HL-60 (cell line): ENCODE measurements around the gene ADAM17.

Experiments used
- GABPA ChIP-seq: IDR thresholded peaks from 2 replicates; pipeline ENCODE4 v1.6.1; 2012; ENCODE audit warnings: low read depth
- POLR2AphosphoS5 ChIP-seq: IDR thresholded peaks from 2 replicates; pipeline ENCODE4 v1.6.1; 2012; ENCODE audit warnings: low read depth
- TF ChIP-seq, protein P1 (sequence below): IDR thresholded peaks from one replicate; pipeline ENCODE4 v1.5.1; 2011; ENCODE audit warnings: low read length, control low read depth, inconsistent platforms; ENCODE audit not compliant: insufficient read depth

DNA sequence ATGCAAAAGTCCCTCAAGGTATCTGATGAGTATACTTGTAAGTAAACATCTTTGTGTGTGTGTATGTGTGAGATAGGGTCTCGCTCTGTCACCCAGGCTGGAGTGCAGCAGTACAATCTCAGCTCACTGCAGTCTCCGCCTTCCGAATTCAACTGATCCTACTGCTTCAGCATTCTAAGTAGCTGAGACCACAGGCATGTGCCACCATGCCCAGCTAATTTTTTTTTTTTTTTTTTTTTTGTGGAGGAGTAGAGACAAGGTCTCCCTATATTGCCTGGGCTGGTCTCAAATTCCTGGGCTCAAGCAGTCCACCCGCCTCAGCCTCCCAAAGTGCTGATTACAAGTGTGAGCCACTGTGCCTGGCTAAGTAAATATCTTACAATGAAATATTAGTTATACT is 23.2 kb downstream of the ADAM17 start:
- no peak for TF ChIP-seq POLR2AphosphoS5
- TF ChIP-seq, protein P1, sequence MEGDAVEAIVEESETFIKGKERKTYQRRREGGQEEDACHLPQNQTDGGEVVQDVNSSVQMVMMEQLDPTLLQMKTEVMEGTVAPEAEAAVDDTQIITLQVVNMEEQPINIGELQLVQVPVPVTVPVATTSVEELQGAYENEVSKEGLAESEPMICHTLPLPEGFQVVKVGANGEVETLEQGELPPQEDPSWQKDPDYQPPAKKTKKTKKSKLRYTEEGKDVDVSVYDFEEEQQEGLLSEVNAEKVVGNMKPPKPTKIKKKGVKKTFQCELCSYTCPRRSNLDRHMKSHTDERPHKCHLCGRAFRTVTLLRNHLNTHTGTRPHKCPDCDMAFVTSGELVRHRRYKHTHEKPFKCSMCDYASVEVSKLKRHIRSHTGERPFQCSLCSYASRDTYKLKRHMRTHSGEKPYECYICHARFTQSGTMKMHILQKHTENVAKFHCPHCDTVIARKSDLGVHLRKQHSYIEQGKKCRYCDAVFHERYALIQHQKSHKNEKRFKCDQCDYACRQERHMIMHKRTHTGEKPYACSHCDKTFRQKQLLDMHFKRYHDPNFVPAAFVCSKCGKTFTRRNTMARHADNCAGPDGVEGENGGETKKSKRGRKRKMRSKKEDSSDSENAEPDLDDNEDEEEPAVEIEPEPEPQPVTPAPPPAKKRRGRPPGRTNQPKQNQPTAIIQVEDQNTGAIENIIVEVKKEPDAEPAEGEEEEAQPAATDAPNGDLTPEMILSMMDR = no peak
- TF ChIP-seq GABPA = no peak
